ENCODE data around the gene SLC7A7.

Gene SLC7A7

DNA sequence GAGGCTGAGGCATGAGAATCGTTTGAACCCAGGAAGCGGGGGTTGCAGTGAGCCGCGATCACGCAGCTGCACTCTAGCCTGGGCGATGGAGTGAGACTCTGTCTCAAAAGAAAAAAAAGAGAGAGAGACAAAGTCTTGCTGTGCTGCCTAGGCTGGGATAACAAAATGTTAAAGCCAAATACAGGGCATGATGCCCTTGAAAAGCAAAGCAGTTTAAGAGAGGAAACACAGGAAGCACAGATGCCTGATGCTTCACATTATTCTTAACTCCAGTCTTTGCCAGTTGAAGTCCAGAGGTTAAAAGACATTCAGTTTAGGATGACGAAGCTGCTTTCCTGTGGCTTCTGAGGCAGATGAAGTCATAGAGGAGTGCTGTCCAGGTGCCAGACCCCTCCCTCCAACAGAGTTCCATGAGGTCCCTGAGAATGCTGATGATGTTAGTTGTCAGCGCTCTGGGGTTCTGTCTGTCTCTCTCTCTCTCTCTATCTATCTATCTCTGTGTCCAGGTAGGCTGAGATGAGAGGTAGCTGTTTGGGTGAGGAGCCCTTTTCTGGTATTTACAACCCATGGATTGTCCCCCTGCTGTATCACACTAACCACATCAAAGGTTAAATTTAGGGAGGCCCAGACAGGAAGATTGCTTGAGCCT lies 9.6 kb upstream of the SLC7A7 start:
- DNase-seq (ENCODE audit: low read depth) = no peak
- TF ChIP-seq, protein P1, sequence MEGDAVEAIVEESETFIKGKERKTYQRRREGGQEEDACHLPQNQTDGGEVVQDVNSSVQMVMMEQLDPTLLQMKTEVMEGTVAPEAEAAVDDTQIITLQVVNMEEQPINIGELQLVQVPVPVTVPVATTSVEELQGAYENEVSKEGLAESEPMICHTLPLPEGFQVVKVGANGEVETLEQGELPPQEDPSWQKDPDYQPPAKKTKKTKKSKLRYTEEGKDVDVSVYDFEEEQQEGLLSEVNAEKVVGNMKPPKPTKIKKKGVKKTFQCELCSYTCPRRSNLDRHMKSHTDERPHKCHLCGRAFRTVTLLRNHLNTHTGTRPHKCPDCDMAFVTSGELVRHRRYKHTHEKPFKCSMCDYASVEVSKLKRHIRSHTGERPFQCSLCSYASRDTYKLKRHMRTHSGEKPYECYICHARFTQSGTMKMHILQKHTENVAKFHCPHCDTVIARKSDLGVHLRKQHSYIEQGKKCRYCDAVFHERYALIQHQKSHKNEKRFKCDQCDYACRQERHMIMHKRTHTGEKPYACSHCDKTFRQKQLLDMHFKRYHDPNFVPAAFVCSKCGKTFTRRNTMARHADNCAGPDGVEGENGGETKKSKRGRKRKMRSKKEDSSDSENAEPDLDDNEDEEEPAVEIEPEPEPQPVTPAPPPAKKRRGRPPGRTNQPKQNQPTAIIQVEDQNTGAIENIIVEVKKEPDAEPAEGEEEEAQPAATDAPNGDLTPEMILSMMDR (IDR thresholded peaks at IDR 0.05; ENCODE audit: low read depth, low read length, missing control alignments) = no peak
- no peak overlapping the region for H3K4me3 ChIP-seq (ENCODE audit: low read depth, low read length)

DNA sequence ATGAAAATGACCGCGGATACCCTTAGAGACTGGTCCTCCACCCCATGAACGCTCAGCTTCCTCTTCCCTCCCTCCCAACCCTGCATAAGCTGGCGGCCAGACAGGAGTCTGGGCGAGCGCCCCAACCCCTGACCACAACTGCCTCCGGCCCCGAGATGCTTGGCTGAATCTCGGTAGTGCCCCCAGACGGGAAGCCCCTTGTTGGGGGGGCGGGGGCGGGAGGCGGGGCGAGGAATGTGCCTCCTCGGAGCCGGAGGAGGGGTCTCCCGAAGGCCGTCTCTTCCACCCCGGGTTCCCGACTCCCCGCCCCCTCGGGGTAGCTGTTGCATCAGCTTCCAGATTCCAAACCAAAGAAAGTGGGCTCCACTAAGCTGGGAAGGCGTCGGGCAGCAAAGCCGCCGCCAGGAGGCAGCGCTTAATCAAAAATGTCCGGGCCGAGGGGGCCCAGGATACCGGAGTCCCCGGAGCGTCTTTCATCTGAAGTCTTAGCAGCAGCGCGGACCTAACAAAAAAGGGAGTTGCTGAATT lies 7.4 kb upstream of the SLC7A7 start:
- H3K4me3 ChIP-seq (ENCODE audit: low read depth, low read length) = peak overlapping the region; percentile 52
- no peak for DNase-seq (ENCODE audit: low read depth)
- TF ChIP-seq, protein P1 (IDR thresholded peaks at IDR 0.05; ENCODE audit: low read depth, low read length, missing control alignments) = peak; percentile 75

DNA sequence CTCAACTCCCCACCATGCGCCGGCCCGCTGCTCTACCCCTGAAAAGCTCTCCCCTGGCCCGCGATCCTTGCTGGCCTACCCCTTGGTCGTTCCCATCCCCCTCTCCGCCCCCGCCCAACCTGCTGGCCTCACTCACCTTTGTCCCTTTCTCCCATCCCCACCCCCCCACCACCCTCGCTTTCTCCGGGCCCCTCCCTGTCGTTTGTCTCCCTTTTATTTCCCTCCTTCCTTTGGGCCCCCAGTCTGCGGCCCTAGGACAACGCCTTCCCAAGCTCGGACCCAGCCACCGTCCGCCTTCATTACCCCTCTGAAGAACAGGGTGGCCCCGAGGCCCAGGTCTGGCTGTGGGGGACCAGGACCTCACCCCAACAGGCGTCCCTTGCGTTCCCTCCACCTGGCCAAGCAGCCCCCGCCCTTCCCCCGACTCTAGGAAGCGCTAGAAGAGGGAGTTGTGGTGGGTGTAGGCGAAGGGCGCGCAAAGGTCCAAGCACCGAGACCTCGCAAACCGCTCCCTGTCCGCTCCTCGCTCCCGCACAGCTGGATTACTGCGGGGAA lies 6.9 kb upstream of the SLC7A7 start:
- TF ChIP-seq, protein P1 (IDR thresholded peaks at IDR 0.05; ENCODE audit: low read depth, low read length, missing control alignments) = no peak
- DNase-seq (ENCODE audit: low read depth) = no peak
- H3K4me3 ChIP-seq (ENCODE audit: low read depth, low read length) = peak overlapping the region; percentile 52

DNA sequence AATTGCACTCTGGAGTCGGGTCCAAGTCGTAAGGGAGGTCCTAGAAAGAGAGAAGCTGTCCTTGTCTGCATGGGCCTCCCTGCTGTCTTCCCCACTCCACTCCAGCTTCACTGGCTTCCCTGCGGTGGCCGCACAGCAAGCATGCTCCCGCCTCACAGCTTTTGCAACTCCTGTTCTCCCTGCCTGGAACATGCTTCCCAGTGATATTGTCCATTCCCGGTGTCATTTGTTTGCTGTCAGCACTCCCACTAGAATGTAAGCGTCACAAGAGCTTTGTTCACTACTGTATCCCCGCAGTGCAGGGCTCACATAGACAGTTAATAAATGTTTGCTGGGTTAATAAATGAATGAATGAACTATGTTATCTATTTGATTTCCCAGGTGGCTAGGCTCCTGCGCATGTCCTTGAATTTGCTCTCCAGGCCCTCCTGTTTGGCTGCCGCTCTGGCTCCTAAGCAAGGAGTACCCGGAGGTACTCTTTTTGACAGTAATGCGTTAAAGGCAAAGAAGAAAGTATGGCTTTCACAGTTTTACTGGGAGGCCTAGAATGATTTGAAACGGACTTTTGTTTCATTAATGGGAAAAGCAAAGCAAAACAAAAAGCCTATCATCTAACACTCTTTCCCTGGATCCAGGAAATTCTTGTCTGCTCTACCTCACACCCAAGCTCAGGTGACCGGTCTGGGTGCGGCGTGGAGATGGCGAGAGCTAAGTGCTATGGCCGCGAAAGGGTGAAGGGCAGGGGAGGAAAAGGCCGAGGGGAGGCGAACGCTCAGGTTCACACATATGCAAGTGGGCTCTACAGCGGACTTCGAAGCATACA lies 6.2 kb upstream of the SLC7A7 start:
- TF ChIP-seq, protein P1 (IDR thresholded peaks at IDR 0.05; ENCODE audit: low read depth, low read length, missing control alignments) = no peak
- no peak overlapping the region for H3K4me3 ChIP-seq (ENCODE audit: low read depth, low read length)
- no peak for DNase-seq (ENCODE audit: low read depth)

DNA sequence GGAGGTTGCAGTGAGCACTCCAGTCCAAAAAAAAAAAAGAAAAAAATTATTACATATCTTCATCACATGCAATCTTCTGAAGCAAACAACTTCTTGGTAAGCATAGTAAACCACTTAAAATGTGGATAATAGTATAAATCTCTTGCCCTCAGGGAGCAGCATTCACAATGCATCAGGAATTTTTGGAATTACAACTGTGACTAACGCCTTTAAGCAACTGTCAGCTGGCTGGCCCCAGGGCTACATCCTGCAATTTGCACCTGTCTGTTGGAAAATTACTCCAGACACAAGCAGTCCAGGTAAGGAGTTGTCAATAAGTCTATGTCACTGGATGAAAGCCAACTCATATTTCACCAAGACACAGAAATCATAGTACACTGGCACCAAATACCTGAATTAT lies 5.5 kb upstream of the SLC7A7 start:
- no peak overlapping the region for H3K4me3 ChIP-seq (ENCODE audit: low read depth, low read length)
- no peak for DNase-seq (ENCODE audit: low read depth)
- TF ChIP-seq, protein P1 (IDR thresholded peaks at IDR 0.05; ENCODE audit: low read depth, low read length, missing control alignments) = no peak

DNA sequence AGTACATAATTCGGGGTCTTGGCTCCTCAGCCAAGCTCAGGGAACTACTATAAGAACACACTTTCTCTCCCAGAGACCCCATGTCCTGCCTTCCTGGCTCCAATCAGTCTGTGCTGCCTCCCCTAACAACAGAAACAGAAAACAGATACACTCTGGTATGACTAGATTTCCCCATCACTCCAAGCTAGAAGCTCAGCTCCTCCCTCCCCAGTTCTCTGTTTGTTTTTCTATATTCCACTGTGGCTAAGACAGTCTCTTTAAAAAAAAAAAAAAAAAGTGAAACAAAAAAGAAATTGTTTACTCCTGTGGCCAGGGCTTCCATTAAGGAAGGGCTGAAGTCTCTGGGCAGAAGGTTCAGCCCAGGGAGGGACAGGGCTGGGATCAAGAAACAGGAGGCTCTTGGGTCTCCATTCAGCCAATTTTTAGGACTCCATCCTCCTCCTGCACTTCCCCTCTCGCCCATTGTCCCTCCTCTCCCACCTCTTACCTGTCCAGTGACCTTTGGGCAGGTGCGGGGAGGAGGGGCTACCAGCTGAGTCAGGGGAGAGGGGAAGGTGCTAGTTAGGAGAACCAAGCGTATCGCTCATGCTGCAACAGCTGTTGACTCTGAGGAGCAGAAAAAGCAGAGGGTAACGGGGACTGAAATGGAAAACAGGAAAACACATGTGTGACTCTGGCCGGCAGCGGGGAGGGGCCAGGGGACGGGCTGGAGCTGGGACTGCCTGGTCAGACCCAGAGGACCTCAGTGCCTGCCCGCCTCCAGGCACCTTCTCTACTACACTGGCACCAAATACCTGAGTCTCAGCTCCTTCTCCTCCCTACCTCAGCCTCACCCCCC lies 4.1 kb upstream of the SLC7A7 start:
- TF ChIP-seq, protein P1 (IDR thresholded peaks at IDR 0.05; ENCODE audit: low read depth, low read length, missing control alignments) = no peak
- DNase-seq (ENCODE audit: low read depth) = no peak
- peak overlapping the region; percentile 44 for H3K4me3 ChIP-seq (ENCODE audit: low read depth, low read length)

Data from GM12864 (cell line).